GM19372 (cell line): ENCODE data around the gene SPPL2C.

Source experiments
- ATAC-seq: cut with Tn5 transposase; IDR thresholded peaks from one replicate; pipeline ENCODE4 v1.9.1; 2021; ENCODE audit warnings: mild to moderate bottlenecking, low read depth, moderate library complexity; ENCODE audit not compliant: unreplicated experiment

The SPPL2C gene

GRCh38 chr17:45826919-45827588, 17.6 kb upstream of the SPPL2C start:
- no peak for ATAC-seq

- ATAC-seq: no peak
Measured at GRCh38 chr17:45828171-45828570, 16.5 kb upstream of the SPPL2C start.

GRCh38 chr17:45828582-45829133, 16.0 kb upstream of the SPPL2C start:
- ATAC-seq: no peak

GRCh38 chr17:45833920-45834319, 10.8 kb upstream of the SPPL2C start:
- ATAC-seq: no peak

GRCh38 chr17:45834471-45835396, 9.9 kb upstream of the SPPL2C start:
- no peak for ATAC-seq

GRCh38 chr17:45835481-45835880, 9.2 kb upstream of the SPPL2C start:
- ATAC-seq: no peak

- ATAC-seq: no peak
Measured at GRCh38 chr17:45836047-45837044, 8.3 kb upstream of the SPPL2C start.

- no peak for ATAC-seq
Measured at GRCh38 chr17:45837187-45837586, 7.5 kb upstream of the SPPL2C start.

- no peak for ATAC-seq
Measured at GRCh38 chr17:45837603-45838002, 7.1 kb upstream of the SPPL2C start.

GRCh38 chr17:45838751-45839295, 5.9 kb upstream of the SPPL2C start:
- no peak for ATAC-seq

- no peak for ATAC-seq
Measured at GRCh38 chr17:45839442-45839841, 5.2 kb upstream of the SPPL2C start.

GRCh38 chr17:45841186-45841585, 3.5 kb upstream of the SPPL2C start:
- ATAC-seq: no peak

GRCh38 chr17:45841883-45842525, 2.7 kb upstream of the SPPL2C start:
- no peak for ATAC-seq

- ATAC-seq: no peak
Measured at GRCh38 chr17:45843722-45844121, 959 bp upstream of the SPPL2C start.

GRCh38 chr17:45845376-45846185, 900 bp downstream of the SPPL2C start:
- ATAC-seq: no peak

- ATAC-seq: no peak
Measured at GRCh38 chr17:45846223-45846622, 1.5 kb downstream of the SPPL2C start.

- no peak for ATAC-seq
Measured at GRCh38 chr17:45846646-45847045, 2.0 kb downstream of the SPPL2C start.

- no peak for ATAC-seq
Measured at GRCh38 chr17:45847101-45847500, 2.4 kb downstream of the SPPL2C start.

- ATAC-seq: no peak
Measured at GRCh38 chr17:45847747-45848146, 3.1 kb downstream of the SPPL2C start.
